A673 (cell line): Measurements from ENCODE around the gene RNF151. TPM values are rescaled to one million over a fixed set of nuclear protein-coding genes. Genes with fewer than 3 reads are reported as not detected.

ENCODE experiments used
- BruUV-seq: library from RNA; stranded (reverse); fragments of 400-500 nt; replicated peaks from 2 replicates; lab custom pipeline; 2021; lab: Mats Ljungman, UMichigan
- CTCF ChIA-PET: fragments of 300-600 bp; sonication (Branson Sonifier 250); formaldehyde crosslinking; loops from one replicate; lab custom pipeline; 2022; ENCODE audit warnings: antibody characterized with exemption; lab: Charles Lee
- POLR2A ChIA-PET: fragments of 300-600 bp; sonication (Branson Sonifier 250); formaldehyde crosslinking; loops from one replicate; lab custom pipeline; 2022; ENCODE audit warnings: antibody characterized with exemption; ENCODE audit not compliant: low non-redundant PET; lab: Charles Lee
- DNase-seq: peaks from one replicate; pipeline ENCODE4 v3.0.0-alpha.2; 2015; ENCODE audit warnings: low spot score
- H3K27ac ChIP-seq: fragments of 200-600 bp; sonication (generic); 2 replicates; pipeline ENCODE4 v1.5.1; 2016; ENCODE audit warnings: mixed run types, low read depth, mild to moderate bottlenecking, mixed read lengths, antibody characterized with exemption, low read length; ENCODE audit not compliant: poor library complexity, severe bottlenecking
- H3K27me3 ChIP-seq: fragments of 200-600 bp; sonication (generic); replicated peaks from 2 replicates; pipeline ENCODE4 v1.6.1; 2017; ENCODE audit warnings: mixed run types, low read depth, mild to moderate bottlenecking, mixed read lengths, antibody characterized with exemption, low read length; ENCODE audit not compliant: insufficient read depth, poor library complexity
- H3K36me3 ChIP-seq: fragments of 200-600 bp; sonication (generic); 2 replicates; pipeline ENCODE4 v1.6.1; 2016; ENCODE audit warnings: mixed run types, mild to moderate bottlenecking, mixed read lengths, antibody characterized with exemption, low read length; ENCODE audit not compliant: insufficient read depth, poor library complexity, severe bottlenecking
- H3K4me1 ChIP-seq: fragments of 200-600 bp; sonication (generic); 2 replicates; pipeline ENCODE4 v1.6.1; 2017; ENCODE audit warnings: mixed run types, mild to moderate bottlenecking, mixed read lengths, antibody characterized with exemption, low read length; ENCODE audit not compliant: insufficient read depth, poor library complexity, severe bottlenecking
- H3K4me3 ChIP-seq: fragments of 200-600 bp; sonication (generic); 2 replicates; pipeline ENCODE4 v1.5.1; 2016; ENCODE audit warnings: low read depth, mixed run types, mild to moderate bottlenecking, mixed read lengths, low read length; ENCODE audit not compliant: poor library complexity, severe bottlenecking
- H3K9me3 ChIP-seq: fragments of 200-600 bp; sonication (generic); 2 replicates; pipeline ENCODE4 v1.6.1; 2016; ENCODE audit warnings: mixed run types, low read depth, mild to moderate bottlenecking, mixed read lengths, antibody characterized with exemption, low read length; ENCODE audit not compliant: poor library complexity, severe bottlenecking
- CTCF ChIP-seq: fragments of 300-800, 200-600 bp; sonication (generic); conservative IDR thresholded peaks from 2 replicates; pipeline ENCODE4 v1.5.1; 2017; ENCODE audit warnings: low read depth, mild to moderate bottlenecking, antibody characterized with exemption, low read length, moderate library complexity, mixed read lengths
- EZH2 ChIP-seq: fragments of 200-600 bp; sonication (generic); IDR thresholded peaks from 2 replicates; pipeline ENCODE4 v1.6.1; 2017; ENCODE audit warnings: borderline replicate concordance, low read depth, mild to moderate bottlenecking, mixed read lengths, antibody characterized with exemption, low read length; ENCODE audit not compliant: poor library complexity, severe bottlenecking
- intact Hi-C: fragments of 100-400 bp; cut with micrococcal nuclease; formaldehyde crosslinking; loops from one replicate; pipeline ENCODE4 v1.10.0; 2022; ENCODE audit not compliant: unreplicated experiment
- total RNA-seq: library from RNA; stranded (reverse); gene quantifications from 2 replicates; pipeline ENCODE4 v1.2.3, GENCODE V29; 2021

The RNF151 gene
- total RNA-seq, 1 experiment from 2014 or later, result not detected

- CTCF ChIA-PET, result interaction anchor here (0.6 kb wide), 1 partner anchor 500 kb away, joined by 3 read pairs; no protein-coding TSS in a partner anchor
- no peak for DNase-seq
- Histone ChIP-seq H3K27me3 (no peaks in the 10 kb centered on the region), H3K9me3 (no peaks in the 10 kb centered on the region), H3K27ac (no peak overlapping the region), H3K36me3 (peaks cover 63% of the 10 kb centered on the region), H3K4me3 (no peak overlapping the region), H3K4me1 (peaks cover 3% of the 10 kb centered on the region)
- no TSS peak for BruUV-seq
- POLR2A ChIA-PET, result no interaction called here
- no peak for TF ChIP-seq CTCF
- TF ChIP-seq EZH2, result no peak
- intact Hi-C loops, result no loop called here
These were observed 32.5 kb downstream of the RNF151 start for GRCh38 chr16:1998852-1999801.

GRCh38 chr16:1999866-2000514, 33.3 kb downstream of the RNF151 start:
- POLR2A ChIA-PET, result no interaction called here
- CTCF ChIA-PET, result no interaction called here

More at GRCh38 chr16:1999866-2000514, 33.3 kb downstream of the RNF151 start:
- Histone ChIP-seq H3K27me3 (no peaks in the 10 kb centered on the region), H3K4me1 (peaks cover 8% of the 10 kb centered on the region), H3K27ac (no peak overlapping the region), H3K36me3 (peaks cover 63% of the 10 kb centered on the region), H3K4me3 (no peak overlapping the region), H3K9me3 (no peaks in the 10 kb centered on the region)
- BruUV-seq, result no TSS peak
- TF ChIP-seq CTCF (no peak), EZH2 (no peak)
- intact Hi-C loops, result loop anchor here (10.0 kb wide), 1 partner anchor 215 kb away; the partner anchor contains the start of genes BRICD5 and PGP
- no peak for DNase-seq
